ENCODE results near the gene NOP14. TPM values are rescaled to one million over a fixed set of nuclear protein-coding genes. Genes with fewer than 3 reads are reported as not detected.
A peak's percentile ranks its signal among the peaks of the same experiment; 100 is the strongest.

NOP14 gene
- total and polyA plus RNA-seq, 2 donors (not counting 3 experiments of a cell fraction or from before 2014, with no cell fraction given) = 9.5 to 45.2 TPM

DNA sequence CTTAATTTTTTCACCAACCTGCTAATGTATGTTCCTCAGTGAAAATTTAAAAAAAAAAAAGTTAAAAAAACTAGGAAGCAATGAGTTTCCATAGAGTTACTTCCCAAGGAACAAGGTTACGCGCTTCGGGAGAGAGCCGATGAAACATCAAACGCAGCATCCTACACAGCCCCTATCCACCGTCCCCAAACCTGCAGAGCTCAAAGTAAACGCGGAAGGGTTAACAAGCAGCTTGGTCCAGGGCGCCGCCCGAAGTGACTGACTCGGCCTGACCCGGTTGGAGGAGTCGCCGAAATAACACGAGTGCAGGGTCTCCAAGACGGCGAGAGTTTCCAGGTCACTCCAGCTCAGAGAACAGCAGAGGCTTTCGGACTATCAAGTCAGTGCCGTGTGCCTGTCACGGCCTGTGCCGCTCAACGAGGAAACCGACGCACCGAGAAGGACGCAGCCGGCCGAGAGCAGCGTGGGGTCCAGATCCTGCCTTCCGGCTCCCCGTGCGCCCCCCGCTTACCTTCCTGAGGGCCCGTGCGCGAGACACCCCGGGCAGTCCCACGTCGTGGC is 512 bp downstream of the NOP14 start:
- POLR2A ChIA-PET = interaction anchor here (0.7 to 1.1 kb wide), 2 partner anchors 16 to 199 kb away, joined by 3 to 4 read pairs; no protein-coding TSS in a partner anchor
- BruUV-seq (replicated peaks) = TSS peak; percentile 44
- H3K9me1 ChIP-seq (replicated peaks; ENCODE audit: control insufficient read depth, extremely low read depth, insufficient read depth, low read length) = no peaks in the 10 kb centered on the region
- DNase-seq (ENCODE audit: low read depth, low spot score) (peak; percentile 71), FAIRE-seq (no peak)
- peaks cover 0 to 3% of the 10 kb centered on the region in 2 experiments for H3K36me3 ChIP-seq (ENCODE audit: control insufficient read depth in 2 of 2, extremely low read depth in 1 of 2, insufficient read depth in 2 of 2, low read length in 2 of 2)
- peak; percentile 11 for TF ChIP-seq POLR2A (IDR thresholded peaks at IDR 0.05; ENCODE audit: low read depth, low read length)
- no peak for TF ChIP-seq EZH2 (IDR thresholded peaks at IDR 0.05; ENCODE audit: borderline replicate concordance, low read depth, low read length, severe bottlenecking)
- TF ChIP-seq FOS (IDR thresholded peaks at IDR 0.05; ENCODE audit: borderline replicate concordance, insufficient read depth, low read length) = no peak
- H3K9ac ChIP-seq (replicated peaks; ENCODE audit: extremely low read depth, insufficient read depth, low read length) = peak overlapping the region; percentile 85
- peaks cover 2% of the 10 kb centered on the region for H4K20me1 ChIP-seq (replicated peaks; ENCODE audit: control insufficient read depth, extremely low read depth, insufficient read depth, low read length)
- no peaks in the 10 kb centered on the region for H3K27me3 ChIP-seq (ENCODE audit: control insufficient read depth in 2 of 2, insufficient read depth in 2 of 2, low read length in 2 of 2)
- H3K4me1 ChIP-seq (ENCODE audit: control insufficient read depth, extremely low read depth, insufficient read depth, low read length) = peaks cover 33% of the 10 kb centered on the region
- CTCF ChIA-PET = interaction anchor here (0.7 to 5.2 kb wide), 10 partner anchors 9 to 199 kb away, joined by 3 to 28 read pairs (median 6); no protein-coding TSS in a partner anchor
- intact Hi-C loops (cut with micrococcal nuclease) (loop anchor here (5.0 to 10.0 kb wide), 2 partner anchors 75 to 548 kb away; partner anchors contain the start of genes CFAP99 and ZFYVE28), dilution Hi-C loops (cut with MboI; ENCODE audit: extremely low pct_ligation_motif_present, low sequenced_read_pairs) (no loop called here)
- peak overlapping the region; percentile 47 for H2AFZ ChIP-seq (ENCODE audit: low read depth, low read length)
- peaks cover 49% of the 10 kb centered on the region for H3K79me2 ChIP-seq (ENCODE audit: control insufficient read depth, insufficient read depth, low read length)
- H3K9me3 ChIP-seq (replicated peaks; ENCODE audit: control insufficient read depth, insufficient read depth, low read length) = no peaks in the 10 kb centered on the region
- peak overlapping the region; percentile 64 for H3K27ac ChIP-seq (ENCODE audit: insufficient read depth, low read depth, low read length)
- peak overlapping the region; percentile 89 for H3K4me2 ChIP-seq (ENCODE audit: insufficient read depth, low read length)
- peak overlapping the region; percentile 25 to 73 (median 70) for H3K4me3 ChIP-seq (replicated peaks in 1 of 3; ENCODE audit: insufficient read depth in 1 of 3, low read depth in 1 of 3, low read length in 3 of 3)

- Histone ChIP-seq H3K27me3 (ENCODE audit: control insufficient read depth in 2 of 2, insufficient read depth in 2 of 2, low read length in 2 of 2) (no peaks in the 10 kb centered on the region), H3K9me3 (replicated peaks; ENCODE audit: control insufficient read depth, insufficient read depth, low read length) (no peaks in the 10 kb centered on the region), H4K20me1 (replicated peaks; ENCODE audit: control insufficient read depth, extremely low read depth, insufficient read depth, low read length) (peaks cover 2% of the 10 kb centered on the region), H3K4me1 (ENCODE audit: control insufficient read depth, extremely low read depth, insufficient read depth, low read length) (peaks cover 33% of the 10 kb centered on the region), H3K4me2 (ENCODE audit: insufficient read depth, low read length) (peak overlapping the region; percentile 89), H3K36me3 (ENCODE audit: control insufficient read depth in 2 of 2, extremely low read depth in 1 of 2, insufficient read depth in 2 of 2, low read length in 2 of 2) (peaks cover 3 to 8% of the 10 kb centered on the region in 2 experiments), H3K9me1 (replicated peaks; ENCODE audit: control insufficient read depth, extremely low read depth, insufficient read depth, low read length) (no peaks in the 10 kb centered on the region), H3K79me2 (ENCODE audit: control insufficient read depth, insufficient read depth, low read length) (peaks cover 55% of the 10 kb centered on the region), H2AFZ (ENCODE audit: low read depth, low read length) (no peak overlapping the region), H3K27ac (ENCODE audit: insufficient read depth, low read depth, low read length) (no peak overlapping the region), H3K9ac (replicated peaks; ENCODE audit: extremely low read depth, insufficient read depth, low read length) (peak overlapping the region; percentile 85), H3K4me3 (replicated peaks in 1 of 3; ENCODE audit: insufficient read depth in 1 of 3, low read depth in 1 of 3, low read length in 3 of 3) (peak overlapping the region; percentile 36 to 73 (median 70))
- CTCF ChIA-PET = interaction anchor here (0.7 to 3.3 kb wide), 4 partner anchors 10 to 198 kb away, joined by 3 to 21 read pairs (median 5); no protein-coding TSS in a partner anchor
- POLR2A ChIA-PET = interaction anchor here (1.1 kb wide), 1 partner anchor 198 kb away, joined by 3 read pairs; no protein-coding TSS in a partner anchor
- TF ChIP-seq POLR2A (IDR thresholded peaks at IDR 0.05; ENCODE audit: low read depth, low read length) = no peak
- no peak for TF ChIP-seq FOS (IDR thresholded peaks at IDR 0.05; ENCODE audit: borderline replicate concordance, insufficient read depth, low read length)
- TF ChIP-seq GATA2 (IDR thresholded peaks at IDR 0.05; ENCODE audit: insufficient read depth, insufficient read length, low read depth, low read length) = no peak
- TF ChIP-seq, protein P1, sequence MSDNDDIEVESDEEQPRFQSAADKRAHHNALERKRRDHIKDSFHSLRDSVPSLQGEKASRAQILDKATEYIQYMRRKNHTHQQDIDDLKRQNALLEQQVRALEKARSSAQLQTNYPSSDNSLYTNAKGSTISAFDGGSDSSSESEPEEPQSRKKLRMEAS (IDR thresholded peaks at IDR 0.05; ENCODE audit: insufficient read depth, insufficient read length) = no peak
- no peak for TF ChIP-seq MYC (IDR thresholded peaks at IDR 0.05; ENCODE audit: low read depth, low read length)
- TF ChIP-seq EZH2 (IDR thresholded peaks at IDR 0.05; ENCODE audit: borderline replicate concordance, low read depth, low read length, severe bottlenecking) = no peak
- TF ChIP-seq, protein P2, sequence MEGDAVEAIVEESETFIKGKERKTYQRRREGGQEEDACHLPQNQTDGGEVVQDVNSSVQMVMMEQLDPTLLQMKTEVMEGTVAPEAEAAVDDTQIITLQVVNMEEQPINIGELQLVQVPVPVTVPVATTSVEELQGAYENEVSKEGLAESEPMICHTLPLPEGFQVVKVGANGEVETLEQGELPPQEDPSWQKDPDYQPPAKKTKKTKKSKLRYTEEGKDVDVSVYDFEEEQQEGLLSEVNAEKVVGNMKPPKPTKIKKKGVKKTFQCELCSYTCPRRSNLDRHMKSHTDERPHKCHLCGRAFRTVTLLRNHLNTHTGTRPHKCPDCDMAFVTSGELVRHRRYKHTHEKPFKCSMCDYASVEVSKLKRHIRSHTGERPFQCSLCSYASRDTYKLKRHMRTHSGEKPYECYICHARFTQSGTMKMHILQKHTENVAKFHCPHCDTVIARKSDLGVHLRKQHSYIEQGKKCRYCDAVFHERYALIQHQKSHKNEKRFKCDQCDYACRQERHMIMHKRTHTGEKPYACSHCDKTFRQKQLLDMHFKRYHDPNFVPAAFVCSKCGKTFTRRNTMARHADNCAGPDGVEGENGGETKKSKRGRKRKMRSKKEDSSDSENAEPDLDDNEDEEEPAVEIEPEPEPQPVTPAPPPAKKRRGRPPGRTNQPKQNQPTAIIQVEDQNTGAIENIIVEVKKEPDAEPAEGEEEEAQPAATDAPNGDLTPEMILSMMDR (IDR thresholded peaks at IDR 0.05; ENCODE audit: extremely low read depth in 1 of 2, insufficient read depth in 1 of 2, low read depth in 1 of 2, low read length in 2 of 2) = no peak
- no peak for TF ChIP-seq JUN (IDR thresholded peaks at IDR 0.05; ENCODE audit: borderline replicate concordance, insufficient read depth, insufficient read length, low read depth)
- TF ChIP-seq POLR2AphosphoS5 (IDR thresholded peaks at IDR 0.05; ENCODE audit: insufficient read depth, low read depth, low read length) = no peak
- no TSS peak for BruUV-seq (replicated peaks)
- intact Hi-C loops (cut with micrococcal nuclease) (loop anchor here (5.0 to 10.0 kb wide), 2 partner anchors 75 to 547 kb away; partner anchors contain the start of genes CFAP99 and ZFYVE28), dilution Hi-C loops (cut with MboI; ENCODE audit: extremely low pct_ligation_motif_present, low sequenced_read_pairs) (no loop called here)
- no peak for FAIRE-seq
- DNase-seq (ENCODE audit: low read depth, low spot score) = no peak
Observed at GRCh38 chr4:2961811-2962441, 1.3 kb downstream of the NOP14 start.

Data from endothelial cell of umbilical vein (primary cell).